GM12872 (cell line): Measurements from ENCODE around the gene SFTPA2.
"Not testable (repeated sequence)": the region's sequence is repeated elsewhere in the genome, so short reads cannot be mapped to it uniquely, and the experiment has no call there.

Source experiments
- TF ChIP-seq, protein P1 (sequence below): IDR thresholded peaks from 3 replicates; pipeline ENCODE4 v1.5.1; 2011; ENCODE audit warnings: low read depth, mild to moderate bottlenecking, low read length, moderate library complexity; ENCODE audit not compliant: insufficient read depth

The SFTPA2 gene

DNA sequence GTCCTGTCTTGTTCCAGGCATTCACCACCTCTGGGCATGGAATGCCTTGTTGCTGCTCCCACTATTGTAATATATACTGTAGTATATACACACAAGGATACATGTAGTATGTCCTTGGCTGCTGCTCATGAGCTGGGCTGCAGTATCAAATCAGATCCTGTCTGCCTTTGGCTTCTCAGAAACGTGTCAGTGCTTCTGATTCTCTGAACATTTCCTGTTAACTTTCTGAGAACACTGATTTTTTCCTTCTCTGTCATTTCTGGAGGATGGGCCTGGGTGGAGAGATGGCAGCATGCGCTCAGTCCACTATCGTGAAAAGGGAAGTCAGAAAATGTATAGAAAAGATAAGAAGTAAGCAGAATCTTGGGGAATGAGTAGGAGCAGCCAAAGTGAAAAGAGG is 12.2 kb downstream of the SFTPA2 start:
- TF ChIP-seq, protein P1, sequence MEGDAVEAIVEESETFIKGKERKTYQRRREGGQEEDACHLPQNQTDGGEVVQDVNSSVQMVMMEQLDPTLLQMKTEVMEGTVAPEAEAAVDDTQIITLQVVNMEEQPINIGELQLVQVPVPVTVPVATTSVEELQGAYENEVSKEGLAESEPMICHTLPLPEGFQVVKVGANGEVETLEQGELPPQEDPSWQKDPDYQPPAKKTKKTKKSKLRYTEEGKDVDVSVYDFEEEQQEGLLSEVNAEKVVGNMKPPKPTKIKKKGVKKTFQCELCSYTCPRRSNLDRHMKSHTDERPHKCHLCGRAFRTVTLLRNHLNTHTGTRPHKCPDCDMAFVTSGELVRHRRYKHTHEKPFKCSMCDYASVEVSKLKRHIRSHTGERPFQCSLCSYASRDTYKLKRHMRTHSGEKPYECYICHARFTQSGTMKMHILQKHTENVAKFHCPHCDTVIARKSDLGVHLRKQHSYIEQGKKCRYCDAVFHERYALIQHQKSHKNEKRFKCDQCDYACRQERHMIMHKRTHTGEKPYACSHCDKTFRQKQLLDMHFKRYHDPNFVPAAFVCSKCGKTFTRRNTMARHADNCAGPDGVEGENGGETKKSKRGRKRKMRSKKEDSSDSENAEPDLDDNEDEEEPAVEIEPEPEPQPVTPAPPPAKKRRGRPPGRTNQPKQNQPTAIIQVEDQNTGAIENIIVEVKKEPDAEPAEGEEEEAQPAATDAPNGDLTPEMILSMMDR, result no peak

DNA sequence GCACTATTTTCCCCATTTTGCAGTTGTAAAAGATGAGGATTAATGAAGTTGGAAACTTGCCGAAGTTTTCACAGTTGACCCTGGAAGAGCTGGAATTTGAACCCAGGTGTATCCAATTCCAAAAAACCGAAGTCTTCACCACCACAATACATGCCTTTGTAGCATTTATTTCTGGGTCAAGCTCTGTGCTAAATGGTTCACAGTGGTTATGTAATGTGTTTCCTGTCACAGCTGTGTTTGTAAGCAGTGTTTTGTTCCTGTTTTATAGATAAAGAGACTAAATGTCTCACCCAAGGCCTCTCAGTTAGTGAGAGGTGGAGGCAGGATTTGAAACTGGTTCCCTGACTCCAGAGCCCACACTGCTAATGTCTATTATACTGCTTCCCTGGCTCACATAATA is 17.6 kb downstream of the SFTPA2 start:
- TF ChIP-seq, protein P1, result no peak

DNA sequence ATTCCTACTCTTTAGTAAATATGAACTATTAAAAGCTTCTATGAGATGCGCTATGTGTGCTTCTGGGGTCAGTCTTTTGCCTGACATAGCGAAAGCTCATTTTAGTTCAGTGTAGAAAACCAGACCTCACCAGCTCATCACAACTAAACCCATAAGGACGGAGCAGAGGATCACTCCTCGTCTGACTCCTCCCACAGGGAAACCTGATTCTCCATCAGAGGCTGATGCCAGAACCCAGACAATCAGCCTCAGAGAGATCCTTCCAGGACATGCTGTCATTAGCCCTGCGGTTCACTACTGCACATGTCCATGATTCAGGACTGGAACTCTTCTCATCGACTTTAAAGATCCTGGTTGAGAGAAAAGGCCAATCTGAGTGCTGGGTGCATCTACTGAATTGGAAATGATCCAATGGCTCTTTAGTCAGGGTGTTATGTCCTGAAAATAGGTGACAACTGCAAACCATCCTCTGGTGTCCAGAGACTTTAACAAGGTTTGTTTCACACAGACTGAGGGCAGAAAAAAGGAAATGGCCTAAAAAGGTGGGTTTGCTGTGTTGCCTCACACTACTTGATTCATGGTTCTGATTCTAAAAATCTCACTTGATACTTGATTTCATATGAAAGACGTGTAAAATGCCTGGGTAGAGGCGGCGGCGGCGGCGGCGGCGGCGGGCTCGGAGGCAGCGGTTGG is 48.2 kb downstream of the SFTPA2 start, which contains the start of gene EIF5AL1:
TSS of gene EIF5AL1 (plus strand) at position 643 of the 693 bp plus-strand sequence. CDS start 117 bp downstream, outside the sequence.
- TF ChIP-seq, protein P1, result not testable (repeated sequence)

DNA sequence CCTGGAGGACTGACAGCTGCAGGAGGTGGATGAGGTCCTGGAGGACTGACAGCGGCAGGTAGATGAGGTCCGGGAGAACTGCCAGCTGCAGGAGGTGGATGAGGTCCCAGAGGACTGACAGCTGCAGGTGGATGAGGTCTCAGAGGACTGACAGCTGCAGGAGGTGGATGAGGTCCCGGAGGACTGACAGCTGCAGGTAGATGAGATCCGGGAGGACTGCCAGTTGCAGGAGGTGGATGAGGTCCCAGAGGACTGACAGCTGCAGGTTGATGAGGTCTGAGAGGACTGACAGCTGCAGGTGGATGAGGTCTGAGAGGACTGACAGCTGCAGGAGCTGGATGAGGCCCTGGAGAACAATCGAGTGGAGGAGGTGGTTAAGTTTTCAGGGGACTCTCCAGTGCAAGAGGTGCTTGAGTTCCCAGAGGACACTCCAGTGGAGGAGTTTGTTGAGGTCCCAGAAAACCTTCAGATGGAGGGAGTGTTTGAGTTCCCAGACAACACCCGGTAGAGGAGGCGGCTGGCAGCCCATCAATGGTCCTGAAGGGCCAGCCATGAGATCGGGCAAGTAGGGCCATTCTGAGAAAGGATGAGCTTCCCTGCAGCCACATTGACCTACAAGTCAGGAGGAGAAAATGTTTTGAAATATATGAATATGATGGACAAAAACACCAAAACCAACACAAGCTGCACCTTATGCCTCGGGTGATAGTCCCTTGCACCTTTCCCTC is 52.6 kb downstream of the SFTPA2 start:
- TF ChIP-seq, protein P1, result no peak
